ENCODE data around the gene AOC2.
"Not testable (repeated sequence)": the region's sequence is repeated elsewhere in the genome, so short reads cannot be mapped to it uniquely, and the experiment has no call there.

The AOC2 gene

GRCh38 chr17:42832934-42833766 is 11.2 kb upstream of the AOC2 start, which contains the start of gene PSME3:
Gene PSME3, plus strand, starts transcription at chr17:42833397. Its CDS starts 235 bp downstream, at chr17:42833632.
- peak; percentile 93 for DNase-seq

DNA sequence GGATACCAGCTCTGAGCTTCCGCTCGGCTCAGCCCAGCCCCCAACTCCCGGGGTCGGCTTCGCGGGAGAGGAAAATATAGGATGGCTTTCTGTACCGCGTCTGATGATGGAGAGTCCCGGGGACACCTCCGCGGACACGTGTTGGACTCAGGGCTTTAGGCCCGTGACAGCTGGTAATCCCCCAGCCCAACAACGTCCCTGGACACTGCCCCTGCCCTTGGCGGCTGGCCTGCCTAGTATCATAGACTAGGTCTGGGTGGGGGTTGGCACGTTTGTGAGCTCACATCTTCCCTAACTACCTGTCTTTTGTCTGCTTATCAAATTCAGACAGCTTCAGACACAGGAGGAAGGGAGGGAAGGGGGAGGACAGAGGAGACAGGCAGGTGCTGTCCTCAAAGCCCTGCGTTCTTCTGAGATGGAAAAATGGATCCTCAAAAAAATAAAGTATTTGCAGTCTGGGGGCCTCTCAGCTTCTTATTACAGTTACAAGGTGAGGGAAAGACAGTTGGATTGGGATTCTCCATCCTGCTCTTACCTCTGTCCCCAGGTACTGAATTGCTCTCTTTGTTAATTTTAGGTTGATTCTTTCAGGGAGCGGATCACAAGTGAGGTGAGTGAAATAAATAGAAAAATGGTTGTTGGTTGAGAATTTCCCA is 10.5 kb upstream of the AOC2 start:
- no peak for DNase-seq

- DNase-seq = no peak
These were observed 8.6 kb upstream of the AOC2 start for GRCh38 chr17:42835732-42836131.

- no peak for DNase-seq
These were observed 2.2 kb upstream of the AOC2 start for GRCh38 chr17:42841975-42842685.

GRCh38 chr17:42843358-42843934 is 934 bp upstream of the AOC2 start:
- peak; percentile 58 for DNase-seq

- DNase-seq = no peak
These were observed 578 bp downstream of the AOC2 start for GRCh38 chr17:42844761-42845555.

DNA sequence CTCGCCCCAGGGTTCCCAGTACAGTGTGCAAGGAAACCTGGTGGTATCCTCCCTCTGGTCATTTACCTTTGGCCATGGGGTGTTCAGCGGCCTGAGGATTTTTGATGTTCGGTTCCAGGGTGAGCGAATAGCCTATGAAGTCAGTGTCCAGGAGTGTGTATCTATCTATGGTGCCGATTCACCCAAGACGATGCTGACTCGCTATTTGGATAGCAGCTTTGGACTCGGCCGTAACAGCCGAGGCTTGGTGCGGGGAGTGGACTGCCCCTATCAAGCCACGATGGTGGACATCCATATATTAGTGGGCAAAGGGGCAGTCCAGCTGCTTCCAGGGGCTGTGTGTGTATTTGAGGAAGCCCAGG is 1.2 kb downstream of the AOC2 start:
- no peak for DNase-seq

- no peak for DNase-seq
These were observed 1.7 kb downstream of the AOC2 start for GRCh38 chr17:42845918-42846593.

DNA sequence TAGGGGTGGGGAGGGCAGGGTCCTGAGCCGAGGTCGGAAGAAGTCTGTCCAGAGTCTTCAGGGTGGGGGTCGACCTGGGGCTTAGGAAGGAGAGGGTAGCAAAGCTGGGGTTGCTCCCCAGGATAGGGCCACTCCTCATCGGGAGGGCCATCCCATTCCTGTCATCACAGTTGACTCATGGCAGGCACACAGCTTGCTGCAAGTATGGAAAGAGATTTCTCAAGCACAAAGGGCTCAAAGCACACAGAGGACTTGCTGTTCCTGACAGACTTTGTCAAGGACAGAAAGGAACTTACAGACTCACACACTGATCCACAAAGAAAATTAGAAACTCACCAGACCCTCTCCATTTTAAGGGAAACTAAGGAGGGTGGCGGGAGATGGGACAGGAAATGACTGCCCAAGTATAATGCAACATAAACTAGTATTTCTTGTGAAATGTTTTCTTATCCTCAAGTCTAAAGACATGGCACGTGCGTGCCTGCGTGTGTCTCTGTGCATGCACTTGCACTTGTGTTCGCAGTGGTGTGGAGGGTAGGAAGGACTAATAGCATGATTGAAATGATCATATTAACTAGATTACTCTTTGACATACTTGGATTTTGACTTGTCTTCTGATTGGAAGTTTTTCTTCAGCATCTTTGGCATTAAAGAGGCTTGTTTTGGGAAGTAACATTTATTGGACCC is 2.4 kb downstream of the AOC2 start:
- DNase-seq = no peak

- DNase-seq = no peak
These were observed 3.7 kb downstream of the AOC2 start for GRCh38 chr17:42848093-42848492.

- DNase-seq = no peak
These were observed 4.7 kb downstream of the AOC2 start for GRCh38 chr17:42849031-42849430.

DNA sequence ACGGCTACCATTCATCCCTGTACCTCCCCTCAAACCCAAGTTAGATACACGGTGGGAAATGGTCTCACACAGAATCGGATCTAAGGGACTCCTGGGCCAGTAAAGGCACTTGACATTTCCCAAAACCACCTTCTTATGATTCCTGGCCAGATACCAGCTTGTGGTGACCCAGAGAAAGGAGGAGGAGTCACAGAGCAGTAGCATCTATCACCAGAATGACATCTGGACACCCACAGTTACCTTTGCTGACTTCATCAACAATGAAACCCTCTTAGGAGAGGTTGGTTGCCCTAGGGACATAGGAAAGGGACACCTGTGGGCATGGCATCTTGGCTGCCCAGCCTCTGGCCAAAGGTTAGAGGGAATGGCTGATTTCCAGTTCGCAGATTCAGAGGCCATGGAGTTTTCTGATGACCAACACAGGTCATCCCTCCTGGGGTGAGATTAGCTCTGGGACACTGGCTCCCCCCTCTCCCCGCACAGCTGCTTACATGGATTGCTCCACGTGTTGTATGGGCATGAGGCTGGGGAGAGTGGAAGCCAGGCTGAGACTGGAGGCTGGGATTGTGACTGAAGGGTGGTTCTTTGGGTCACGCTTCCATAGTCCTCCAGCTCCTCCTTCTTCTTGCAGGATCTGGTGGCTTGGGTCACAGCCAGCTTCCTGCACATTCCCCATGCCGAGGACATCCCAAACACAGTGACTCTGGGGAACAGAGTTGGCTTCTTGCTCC is 5.2 kb downstream of the AOC2 start:
- DNase-seq = no peak

DNA sequence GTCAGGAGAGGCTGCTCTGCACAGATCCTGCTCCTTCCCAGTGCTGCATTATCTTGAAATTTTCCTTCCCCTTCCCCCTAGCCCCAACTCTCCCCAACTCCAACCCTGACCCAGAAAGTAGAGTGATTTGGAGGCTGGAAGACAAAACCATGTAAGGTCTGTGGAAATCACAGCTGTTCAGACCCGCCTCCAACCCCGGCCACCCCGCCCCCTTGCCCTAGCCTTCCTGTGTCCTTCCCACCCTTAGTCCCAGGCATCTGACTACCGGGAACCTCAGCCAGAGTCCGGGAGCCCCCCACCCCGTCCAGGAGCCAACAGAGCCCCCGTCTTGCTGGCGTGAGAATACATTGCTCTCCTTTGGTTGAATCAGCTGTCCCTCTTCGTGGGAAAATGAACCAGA is 6.6 kb downstream of the AOC2 start, which contains the start of gene AOC3:
AOC3 (plus strand) TSS at position 246 of the 400 bp plus-strand sequence; CDS start at position 391, 145 bp downstream.
- no peak for DNase-seq

DNA sequence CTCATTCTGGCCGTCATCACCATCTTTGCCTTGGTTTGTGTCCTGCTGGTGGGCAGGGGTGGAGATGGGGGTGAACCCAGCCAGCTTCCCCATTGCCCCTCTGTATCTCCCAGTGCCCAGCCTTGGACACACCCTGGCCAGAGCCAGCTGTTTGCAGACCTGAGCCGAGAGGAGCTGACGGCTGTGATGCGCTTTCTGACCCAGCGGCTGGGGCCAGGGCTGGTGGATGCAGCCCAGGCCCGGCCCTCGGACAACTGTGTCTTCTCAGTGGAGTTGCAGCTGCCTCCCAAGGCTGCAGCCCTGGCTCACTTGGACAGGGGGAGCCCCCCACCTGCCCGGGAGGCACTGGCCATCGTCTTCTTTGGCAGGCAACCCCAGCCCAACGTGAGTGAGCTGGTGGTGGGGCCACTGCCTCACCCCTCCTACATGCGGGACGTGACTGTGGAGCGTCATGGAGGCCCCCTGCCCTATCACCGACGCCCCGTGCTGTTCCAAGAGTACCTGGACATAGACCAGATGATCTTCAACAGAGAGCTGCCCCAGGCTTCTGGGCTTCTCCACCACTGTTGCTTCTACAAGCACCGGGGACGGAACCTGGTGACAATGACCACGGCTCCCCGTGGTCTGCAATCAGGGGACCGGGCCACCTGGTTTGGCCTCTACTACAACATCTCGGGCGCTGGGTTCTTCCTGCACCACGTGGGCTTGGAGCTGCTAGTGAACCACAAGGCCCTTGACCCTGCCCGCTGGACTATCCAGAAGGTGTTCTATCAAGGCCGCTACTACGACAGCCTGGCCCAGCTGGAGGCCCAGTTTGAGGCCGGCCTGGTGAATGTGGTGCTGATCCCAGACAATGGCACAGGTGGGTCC is 7.2 kb downstream of the AOC2 start:
- DNase-seq = not testable (repeated sequence)

GRCh38 chr17:42852351-42852750 is 8.0 kb downstream of the AOC2 start:
- DNase-seq = no peak

DNA sequence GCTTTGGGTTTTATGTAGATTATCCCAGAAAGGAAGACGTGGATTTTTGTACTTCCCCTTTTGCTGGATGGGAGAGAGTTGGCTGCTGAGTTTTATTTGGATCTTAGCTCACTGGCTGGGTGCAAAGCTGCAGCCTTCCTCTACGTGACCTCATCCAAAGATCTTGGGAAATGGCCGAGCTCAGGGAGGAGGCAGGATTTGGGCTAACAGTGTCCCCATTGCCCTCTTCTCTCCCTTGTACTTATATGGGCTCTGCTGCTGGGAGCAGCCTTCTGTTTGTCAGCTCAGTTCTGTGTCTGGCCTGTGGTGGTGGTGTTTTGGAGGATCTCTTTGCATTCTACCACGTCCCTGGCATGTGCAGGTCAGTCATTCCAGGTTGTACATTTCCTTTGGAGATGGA is 8.6 kb downstream of the AOC2 start:
- no peak for DNase-seq

GRCh38 chr17:42853597-42853967 is 9.2 kb downstream of the AOC2 start:
- no peak for DNase-seq

DNA sequence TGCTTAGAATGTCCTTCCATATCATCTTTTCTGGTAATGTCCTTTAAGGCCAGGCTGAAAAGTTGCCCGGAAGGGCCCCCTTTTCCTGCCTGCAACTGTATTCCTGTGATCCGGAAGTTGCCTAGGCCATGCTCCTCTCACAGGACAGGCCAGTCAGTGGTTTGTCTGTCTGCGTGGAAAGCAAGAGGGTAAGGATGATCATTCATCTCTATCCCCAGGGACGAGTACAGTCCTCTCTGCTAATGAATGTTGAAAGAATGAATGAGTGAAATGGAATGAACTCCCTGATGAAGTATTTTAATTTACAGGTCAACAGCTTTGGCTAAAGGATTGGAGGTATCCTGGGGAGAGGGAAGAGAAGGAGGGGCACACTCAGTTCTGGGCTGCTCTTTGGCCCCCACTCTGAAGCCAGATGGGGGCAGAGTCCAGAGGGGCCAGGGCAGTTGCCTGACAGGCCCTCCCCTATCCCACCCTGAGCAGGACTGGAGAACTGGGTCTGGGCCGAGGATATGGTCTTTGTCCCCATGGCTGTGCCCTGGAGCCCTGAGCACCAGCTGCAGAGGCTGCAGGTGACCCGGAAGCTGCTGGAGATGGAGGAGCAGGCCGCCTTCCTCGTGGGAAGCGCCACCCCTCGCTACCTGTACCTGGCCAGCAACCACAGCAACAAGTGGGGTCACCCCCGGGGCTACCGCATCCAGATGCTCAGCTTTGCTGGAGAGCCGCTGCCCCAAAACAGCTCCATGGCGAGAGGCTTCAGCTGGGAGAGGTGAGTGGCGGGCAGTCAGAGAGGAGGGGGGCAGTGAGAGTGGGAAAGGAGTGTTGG is 9.8 kb downstream of the AOC2 start:
- no peak for DNase-seq

Data from midbrain (tissue), 1 donor.